A549 (cell line): ENCODE measurements around the gene FAM47E.

Experiments used
- BHLHE40 ChIP-seq: IDR thresholded peaks from 2 replicates; pipeline ENCODE4 v1.6.1; 2012; ENCODE audit warnings: low read depth, low read length, inconsistent platforms
- CBX2 ChIP-seq: fragments of 200-600 bp; sonication (generic); IDR thresholded peaks from 2 replicates; pipeline ENCODE4 v1.6.1; 2016; ENCODE audit warnings: low read depth, mild to moderate bottlenecking, borderline replicate concordance
- EP300 ChIP-seq, 2 experiments: fragments of >200 bp; sonication (Bioruptor Twin); formaldehyde crosslinking; IDR thresholded peaks; 2 replicates in 1 of 2; 3 replicates in 1 of 2; pipeline ENCODE4 v1.6.1; 2016 to 2017
- SMC3 ChIP-seq: fragments of >200 bp; sonication (Bioruptor Twin); formaldehyde crosslinking; IDR thresholded peaks from 3 replicates; pipeline ENCODE4 v1.6.1; 2018; ENCODE audit warnings: inconsistent platforms
- SREBF2 ChIP-seq: fragments of 450-650 bp; IDR thresholded peaks from 2 replicates; pipeline ENCODE4 v1.6.1; 2014; ENCODE audit warnings: mild to moderate bottlenecking, moderate library complexity
- TF ChIP-seq, protein P1 (sequence below): fragments of >200 bp; sonication (Bioruptor Twin); formaldehyde crosslinking; IDR thresholded peaks from 3 replicates; pipeline ENCODE4 v1.5.1; 2016

DNA sequence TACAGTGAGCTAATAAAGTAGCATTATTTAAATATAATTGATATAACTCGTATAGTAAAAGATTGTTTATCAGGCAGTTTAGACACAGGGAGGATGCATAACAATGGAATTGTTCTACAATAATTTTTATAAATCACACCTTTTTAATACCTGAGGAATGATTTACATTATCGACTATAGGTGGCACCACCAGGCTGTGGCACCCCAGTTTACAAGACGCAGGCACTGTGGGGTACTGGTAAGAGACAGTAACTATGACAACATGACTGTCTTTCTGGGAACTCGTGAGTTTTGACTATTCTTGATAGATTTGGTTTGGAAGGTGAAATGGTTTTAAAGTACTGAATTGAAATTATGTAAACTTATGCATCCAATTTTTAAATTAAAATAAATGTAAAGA, 27.9 kb downstream of the FAM47E start:
- TF ChIP-seq BHLHE40, result no peak
- no peak for TF ChIP-seq SREBF2
- TF ChIP-seq, protein P1, sequence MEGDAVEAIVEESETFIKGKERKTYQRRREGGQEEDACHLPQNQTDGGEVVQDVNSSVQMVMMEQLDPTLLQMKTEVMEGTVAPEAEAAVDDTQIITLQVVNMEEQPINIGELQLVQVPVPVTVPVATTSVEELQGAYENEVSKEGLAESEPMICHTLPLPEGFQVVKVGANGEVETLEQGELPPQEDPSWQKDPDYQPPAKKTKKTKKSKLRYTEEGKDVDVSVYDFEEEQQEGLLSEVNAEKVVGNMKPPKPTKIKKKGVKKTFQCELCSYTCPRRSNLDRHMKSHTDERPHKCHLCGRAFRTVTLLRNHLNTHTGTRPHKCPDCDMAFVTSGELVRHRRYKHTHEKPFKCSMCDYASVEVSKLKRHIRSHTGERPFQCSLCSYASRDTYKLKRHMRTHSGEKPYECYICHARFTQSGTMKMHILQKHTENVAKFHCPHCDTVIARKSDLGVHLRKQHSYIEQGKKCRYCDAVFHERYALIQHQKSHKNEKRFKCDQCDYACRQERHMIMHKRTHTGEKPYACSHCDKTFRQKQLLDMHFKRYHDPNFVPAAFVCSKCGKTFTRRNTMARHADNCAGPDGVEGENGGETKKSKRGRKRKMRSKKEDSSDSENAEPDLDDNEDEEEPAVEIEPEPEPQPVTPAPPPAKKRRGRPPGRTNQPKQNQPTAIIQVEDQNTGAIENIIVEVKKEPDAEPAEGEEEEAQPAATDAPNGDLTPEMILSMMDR, result peak; percentile 29; the same call in 2 of the 3 replicates
- no peak for TF ChIP-seq CBX2
- 0 out of 3 replicates have a peak, but pooled peaks have one; percentile 17 for TF ChIP-seq SMC3
- no peak for TF ChIP-seq EP300 (IDR thresholded peaks at IDR 0.05)
